DOHH2 (cell line): ENCODE measurements around the gene UMODL1.
"Not testable (repeated sequence)": the region's sequence is repeated elsewhere in the genome, so short reads cannot be mapped to it uniquely, and the experiment has no call there.

ENCODE experiments used
- CTCF ChIP-seq: fragments of 200-600 bp; sonication (generic); IDR thresholded peaks from one replicate; pipeline ENCODE4 v1.5.1; 2014; ENCODE audit warnings: antibody characterized with exemption, mild to moderate bottlenecking, low read depth, low read length; ENCODE audit not compliant: poor library complexity, severe bottlenecking
- EZH2phosphoT487 ChIP-seq: fragments of 200-600 bp; sonication (generic); IDR thresholded peaks from 2 replicates; pipeline ENCODE4 v1.6.1; 2017; ENCODE audit warnings: borderline replicate concordance, mild to moderate bottlenecking, antibody characterized with exemption, low read length, moderate library complexity, mixed read lengths

- not testable (repeated sequence) for TF ChIP-seq EZH2phosphoT487, CTCF
These were observed 6.6 kb downstream of the UMODL1 start for GRCh38 chr21:42077685-42078238.
